CD14-positive monocyte (primary cell): Measurements from ENCODE around the gene CSRP3. TPM values are rescaled to one million over a fixed set of nuclear protein-coding genes. Genes with fewer than 3 reads are reported as not detected.

Experiments
- DNase-seq, 3 donors: peaks; one replicate each; pipeline ENCODE4 v3.0.0-alpha.2; 2011 to 2022
- H2AFZ ChIP-seq: 2 replicates; pipeline ENCODE4 v1.6.0; 2012; ENCODE audit warnings: mild to moderate bottlenecking, low read depth, low read length, inconsistent platforms; ENCODE audit not compliant: insufficient read depth, poor library complexity, severe bottlenecking
- H3K27ac ChIP-seq, 2 donors: 1 replicate in 1 of 2; 2 replicates in 1 of 2; pipeline ENCODE4 v1.5.1; 2012 to 2013; ENCODE audit warnings: low read length in 2 of 2, control low read depth in 1 of 2, inconsistent platforms in 1 of 2, low read depth in 1 of 2, mild to moderate bottlenecking in 1 of 2
- H3K27me3 ChIP-seq, 2 donors: one replicate each; pipeline versions ENCODE4 v1.6.0 to v1.6.1; 2011 to 2013; ENCODE audit warnings: low read length in 2 of 2; ENCODE audit not compliant: control insufficient read depth in 2 of 2, insufficient read depth in 2 of 2
- H3K36me3 ChIP-seq, 2 donors: replicated peaks in 1 of 2; 1 replicate in 1 of 2; 2 replicates in 1 of 2; pipeline versions ENCODE4 v1.5.1 to v1.6.1; 2012 to 2013; ENCODE audit warnings: low read length in 2 of 2, control low read depth in 1 of 2, inconsistent platforms in 1 of 2, mild to moderate bottlenecking in 1 of 2; ENCODE audit not compliant: insufficient read depth in 2 of 2, control insufficient read depth in 1 of 2
- H3K4me1 ChIP-seq, 2 donors: 1 replicate in 1 of 2; 2 replicates in 1 of 2; pipeline versions ENCODE4 v1.5.1 to v1.6.1; 2012 to 2013; ENCODE audit warnings: low read length in 2 of 2, control low read depth in 1 of 2, inconsistent platforms in 1 of 2, mild to moderate bottlenecking in 1 of 2, moderate library complexity in 1 of 2; ENCODE audit not compliant: insufficient read depth in 2 of 2, control insufficient read depth in 1 of 2
- H3K4me2 ChIP-seq: replicated peaks from 2 replicates; pipeline ENCODE3; 2012; ENCODE audit warnings: low read length, moderate library complexity, mild to moderate bottlenecking; ENCODE audit not compliant: poor library complexity, severe bottlenecking; ENCODE audit errors: extremely low read depth
- H3K4me3 ChIP-seq, 3 experiments: fragments of 200-600 bp in 1 of 3; sonication (generic) in 1 of 3; replicated peaks in 1 of 3; 1 replicate in 2 of 3; 2 replicates in 1 of 3; pipeline ENCODE4 v1.5.1; 2011 to 2013; ENCODE audit warnings: low read length in 3 of 3, mild to moderate bottlenecking in 3 of 3, control low read depth in 2 of 3, low read depth in 2 of 3, inconsistent platforms in 1 of 3, moderate library complexity in 1 of 3
- H3K79me2 ChIP-seq: 2 replicates; pipeline ENCODE4 v1.6.0; 2012; ENCODE audit warnings: mild to moderate bottlenecking, control low read depth, inconsistent platforms, low read length, moderate library complexity; ENCODE audit not compliant: insufficient read depth
- H3K9ac ChIP-seq: 2 replicates; pipeline ENCODE4 v1.6.0; 2017; ENCODE audit warnings: low read length, mild to moderate bottlenecking; ENCODE audit not compliant: insufficient read depth, poor library complexity, severe bottlenecking
- H3K9me3 ChIP-seq, 2 donors: replicated peaks in 1 of 2; 1 replicate in 1 of 2; 2 replicates in 1 of 2; pipeline versions ENCODE4 v1.5.1 to v1.6.1; 2012 to 2013; ENCODE audit warnings: low read length in 2 of 2, control low read depth in 1 of 2; ENCODE audit not compliant: control insufficient read depth in 1 of 2, insufficient read depth in 1 of 2
- H4K20me1 ChIP-seq: 2 replicates; pipeline ENCODE4 v1.6.0; 2012; ENCODE audit warnings: mild to moderate bottlenecking, low read length, control low read depth, moderate library complexity; ENCODE audit not compliant: insufficient read depth
- H3K27ac Mint-ChIP-seq, 7 donors: one replicate each; pipeline ENCODE4 v1.8.0; 2020; ENCODE audit warnings: mild to moderate bottlenecking in 7 of 7, mixed read lengths in 7 of 7, moderate library complexity in 6 of 7, inconsistent platforms in 2 of 7
- H3K27me3 Mint-ChIP-seq, 3 donors: one replicate each; pipeline ENCODE4 v1.8.0; 2021 to 2022; ENCODE audit warnings: low read depth in 3 of 3, mild to moderate bottlenecking in 3 of 3, mixed read lengths in 3 of 3, moderate library complexity in 3 of 3, inconsistent platforms in 1 of 3
- H3K36me3 Mint-ChIP-seq, 2 donors: one replicate each; pipeline ENCODE4 v1.8.0; 2020; ENCODE audit warnings: mixed read lengths in 2 of 2, inconsistent platforms in 1 of 2, mild to moderate bottlenecking in 1 of 2
- H3K4me1 Mint-ChIP-seq: one replicate; pipeline ENCODE4 v1.8.0; 2020; ENCODE audit warnings: mild to moderate bottlenecking, mixed read lengths
- H3K4me3 Mint-ChIP-seq, 2 donors: one replicate each; pipeline ENCODE4 v1.8.0; 2020; ENCODE audit warnings: mild to moderate bottlenecking in 2 of 2, mixed read lengths in 2 of 2, moderate library complexity in 1 of 2
- H3K9me3 Mint-ChIP-seq, 7 donors: one replicate each; pipeline ENCODE4 v1.8.0; 2020 to 2022; ENCODE audit warnings: mixed read lengths in 7 of 7, mild to moderate bottlenecking in 6 of 7, moderate library complexity in 6 of 7, inconsistent platforms in 2 of 7
- CTCF ChIP-seq: fragments of 200-600 bp; IDR thresholded peaks from one replicate; pipeline ENCODE4 v1.8.0; 2022; ENCODE audit warnings: antibody characterized with exemption, mild to moderate bottlenecking
- WGBS: methylation state at CpG from one replicate; pipeline ENCODE4 v1.1.5; 2013; ENCODE audit warnings: missing lambda C conversion rate; ENCODE audit not compliant: insufficient coverage; 5-methylcytosine and 5-hydroxymethylcytosine counted together
- intact Hi-C, 2 donors: fragments of 100-400 bp; cut with micrococcal nuclease; formaldehyde crosslinking; loops; one replicate each; pipeline versions ENCODE4 v1.15.0 to v1.15.1; 2023
- polyA plus RNA-seq, 3 donors: library from polyadenylated mRNA; depleted of rRNA in 1 of 3; unstranded in 2 of 3; stranded (reverse) in 1 of 3; fragments of 300-500 nt in 2 of 3; fragments of >200 nt in 1 of 3; fragmentation: Illumina TruSeq in 2 of 3; gene quantifications; 1 replicate in 2 of 3; 2 replicates in 1 of 3; pipeline ENCODE4 v1.2.3, GENCODE V29; 2012 to 2021

CSRP3 gene
- polyA plus RNA-seq, 3 donors = not detected

GRCh38 chr11:19209617-19210370, 8.0 kb upstream of the CSRP3 start:
- DNase-seq = no peak
- H3K9me3 ChIP-seq = no peaks in the 10 kb centered on the region
- WGBS = 100% methylated on average over 2 of the region's 4 CpGs
- H3K27ac ChIP-seq = no peak overlapping the region
- no peaks in the 10 kb centered on the region for H3K27me3 ChIP-seq
- H4K20me1 ChIP-seq = no peaks in the 10 kb centered on the region
- H3K4me1 Mint-ChIP-seq = peaks cover 6% of the 10 kb centered on the region
- no peak overlapping the region for H3K4me2 ChIP-seq
- H3K27me3 Mint-ChIP-seq = no peaks in the 10 kb centered on the region
- H3K4me3 ChIP-seq = no peak overlapping the region
- H3K36me3 ChIP-seq = no peaks in the 10 kb centered on the region
- H3K9ac ChIP-seq = no peak overlapping the region
- no peaks in the 10 kb centered on the region for H3K9me3 Mint-ChIP-seq
- H3K27ac Mint-ChIP-seq = no peak overlapping the region
- no peaks in the 10 kb centered on the region for H3K36me3 Mint-ChIP-seq
- no peaks in the 10 kb centered on the region for H3K4me1 ChIP-seq
- no peak overlapping the region for H2AFZ ChIP-seq
- no peak for TF ChIP-seq CTCF
- H3K79me2 ChIP-seq = no peaks in the 10 kb centered on the region
- H3K4me3 Mint-ChIP-seq = no peak overlapping the region
- intact Hi-C loops = no loop called here

DNA sequence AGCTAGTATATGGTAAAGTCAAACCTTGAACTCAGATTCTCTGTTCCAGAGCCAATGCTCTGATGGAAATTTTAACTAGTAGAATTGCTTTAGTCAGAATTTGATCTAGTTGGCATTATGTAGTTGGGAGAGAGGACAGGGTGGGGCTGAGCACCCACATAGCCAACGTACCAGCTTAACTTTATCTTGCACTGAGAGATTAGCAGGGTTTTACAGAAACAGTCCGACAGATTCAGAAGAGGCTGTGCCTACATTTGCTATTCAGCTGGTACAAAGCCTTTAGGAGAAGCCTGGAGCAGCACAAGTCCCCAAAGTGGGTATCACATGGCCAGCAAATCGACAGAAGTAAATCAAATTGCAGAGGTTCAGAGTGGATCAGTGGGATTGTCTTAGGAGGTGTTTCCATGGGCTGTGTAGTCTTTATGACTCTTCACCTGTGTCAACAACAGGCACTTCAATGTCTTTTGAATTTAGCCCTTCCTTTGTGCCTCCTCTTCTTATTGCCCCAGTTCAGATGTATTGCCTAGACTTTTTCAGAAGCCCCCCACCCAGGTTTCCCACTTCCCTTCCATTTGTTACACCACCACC, 7.3 kb upstream of the CSRP3 start:
- H3K9me3 Mint-ChIP-seq = no peaks in the 10 kb centered on the region
- TF ChIP-seq CTCF = no peak
- H3K36me3 ChIP-seq = no peaks in the 10 kb centered on the region
- no peaks in the 10 kb centered on the region for H3K4me1 ChIP-seq
- no peak overlapping the region for H3K9ac ChIP-seq
- no peak overlapping the region for H3K27ac Mint-ChIP-seq
- H3K27me3 Mint-ChIP-seq = no peaks in the 10 kb centered on the region
- 84% methylated on average over 2 of the region's 3 CpGs for WGBS
- no peak overlapping the region for H3K4me3 ChIP-seq
- H4K20me1 ChIP-seq = no peaks in the 10 kb centered on the region
- no peaks in the 10 kb centered on the region for H3K9me3 ChIP-seq
- no peaks in the 10 kb centered on the region for H3K27me3 ChIP-seq
- no peak overlapping the region for H2AFZ ChIP-seq
- intact Hi-C loops = no loop called here
- no peak overlapping the region for H3K4me3 Mint-ChIP-seq
- H3K36me3 Mint-ChIP-seq = no peaks in the 10 kb centered on the region
- no peak for DNase-seq
- H3K27ac ChIP-seq = no peak overlapping the region
- no peak overlapping the region for H3K4me2 ChIP-seq
- no peaks in the 10 kb centered on the region for H3K79me2 ChIP-seq
- peaks cover 6% of the 10 kb centered on the region for H3K4me1 Mint-ChIP-seq
